Measurements from ENCODE around the gene MLLT1. TPM values are rescaled to one million over a fixed set of nuclear protein-coding genes. Genes with fewer than 3 reads are reported as not detected.

MLLT1 gene
- total RNA-seq, 2 donors from 2014 or later: 27.1 to 30.3 TPM

GRCh38 chr19:6167115-6167514, 112.7 kb downstream of the MLLT1 start:
- Mint-ChIP-seq H3K36me3 (ENCODE audit: low read depth) (no peaks in the 10 kb centered on the region), H3K27ac (no peak overlapping the region), H3K27me3 (no peaks in the 10 kb centered on the region), H3K4me1 (peaks cover 3% of the 10 kb centered on the region), H3K4me3 (no peak overlapping the region)
- ATAC-seq: no peak
- no peaks in the 10 kb centered on the region for H3K9me3 ChIP-seq (ENCODE audit: control insufficient read depth, low read length, poor library complexity, severe bottlenecking)
- no peak for DNase-seq

GRCh38 chr19:6164906-6165531, 114.8 kb downstream of the MLLT1 start:
- H3K4me1 Mint-ChIP-seq: peaks cover 9% of the 10 kb centered on the region
- no peak overlapping the region for H3K4me3 Mint-ChIP-seq
- H3K36me3 Mint-ChIP-seq (ENCODE audit: low read depth): no peaks in the 10 kb centered on the region
- DNase-seq: no peak
- H3K27me3 Mint-ChIP-seq: no peaks in the 10 kb centered on the region
- ATAC-seq: no peak
- H3K9me3 ChIP-seq (ENCODE audit: control insufficient read depth, low read length, poor library complexity, severe bottlenecking): no peaks in the 10 kb centered on the region
- no peak overlapping the region for H3K27ac Mint-ChIP-seq

- Mint-ChIP-seq H3K27ac (no peak overlapping the region), H3K4me1 (peaks cover 9% of the 10 kb centered on the region), H3K36me3 (ENCODE audit: low read depth) (no peaks in the 10 kb centered on the region), H3K4me3 (peak overlapping the region; percentile 15), H3K27me3 (no peaks in the 10 kb centered on the region)
- DNase-seq: peak; percentile 19 to 38 (median 20)
- H3K9me3 ChIP-seq (ENCODE audit: control insufficient read depth, low read length, poor library complexity, severe bottlenecking): no peaks in the 10 kb centered on the region
- peak; percentile 85 for ATAC-seq
These were observed 118.4 kb downstream of the MLLT1 start for GRCh38 chr19:6161271-6161850.

Other genes with a start within 250 kb of the MLLT1 start
- 10 to 100 TPM in 1 of 2 donors, 1 to 10 TPM in 1; 9.0 to 23.3 TPM for gene RFX2, start 169.5 kb downstream of the MLLT1 start, total RNA-seq
- gene ACSBG2, start 144.3 kb downstream of the MLLT1 start, total RNA-seq: not detected
- 1 to 10 TPM in 1 of 2 donors, under 1 TPM in 1; 0.99 to 1.5 TPM for gene ACER1, start 53.6 kb upstream of the MLLT1 start, total RNA-seq
- gene CLPP, start 81.6 kb upstream of the MLLT1 start, total RNA-seq: 10 to 100 TPM; 75.9 to 82.7 TPM
- gene ALKBH7, start 92.8 kb upstream of the MLLT1 start, total RNA-seq: 10 to 100 TPM; 44.1 to 47.6 TPM
- gene PSPN, start 96.0 kb upstream of the MLLT1 start, total RNA-seq: 1 to 10 TPM; 1.3 to 1.5 TPM
- gene GTF2F1, start 113.2 kb upstream of the MLLT1 start, total RNA-seq: 10 to 100 TPM; 67.2 to 68.7 TPM
- gene KHSRP, start 144.8 kb upstream of the MLLT1 start, total RNA-seq: 100 to 1,000 TPM; 138 to 164 TPM
- not detected for gene SLC25A41, start 153.8 kb upstream of the MLLT1 start, total RNA-seq
- 10 to 100 TPM in 1 of 2 donors, 1 to 10 TPM in 1; 9.6 to 11.3 TPM for gene SLC25A23, start 179.8 kb upstream of the MLLT1 start, total RNA-seq
- gene CRB3, start 184.3 kb upstream of the MLLT1 start, total RNA-seq: 1 to 10 TPM; 1.4 to 1.5 TPM
- gene DENND1C, start 201.8 kb upstream of the MLLT1 start, total RNA-seq: 100 to 1,000 TPM; 104 to 105 TPM
- gene TUBB4A, start 222.3 kb upstream of the MLLT1 start, total RNA-seq: 1 to 10 TPM; 1.5 to 1.6 TPM